NCI-H1105 treated with DMSO at 0.1 percent for 48 hours (cell line): ENCODE measurements around the gene CCNK.

Source experiments
- DNase-seq: peaks from one replicate; lab custom pipeline; 2025; lab: John Stamatoyannopoulos, UW

CCNK gene

GRCh38 chr14:99519931-99520421, 38.8 kb downstream of the CCNK start:
- no peak for DNase-seq

GRCh38 chr14:99520571-99521081, 39.4 kb downstream of the CCNK start:
- DNase-seq = no peak

- DNase-seq = no peak
These were observed 40.2 kb downstream of the CCNK start for GRCh38 chr14:99521176-99522024.

GRCh38 chr14:99522025-99522401, 40.8 kb downstream of the CCNK start:
- no peak for DNase-seq

- DNase-seq = no peak
These were observed 41.3 kb downstream of the CCNK start for GRCh38 chr14:99522457-99522891.

- no peak for DNase-seq
These were observed 41.9 kb downstream of the CCNK start for GRCh38 chr14:99522934-99523703.

GRCh38 chr14:99523704-99524055, 42.5 kb downstream of the CCNK start:
- DNase-seq = no peak

- DNase-seq = no peak
These were observed 43.0 kb downstream of the CCNK start for GRCh38 chr14:99524091-99524661.

GRCh38 chr14:99524804-99525698, 43.8 kb downstream of the CCNK start:
- no peak for DNase-seq

GRCh38 chr14:99525699-99526080, 44.5 kb downstream of the CCNK start:
- DNase-seq = no peak

GRCh38 chr14:99527026-99527425, 45.8 kb downstream of the CCNK start:
- no peak for DNase-seq

GRCh38 chr14:99527427-99528076, 46.3 kb downstream of the CCNK start:
- DNase-seq = no peak

- no peak for DNase-seq
These were observed 48.7 kb downstream of the CCNK start for GRCh38 chr14:99529899-99530298.

- DNase-seq = no peak
These were observed 49.4 kb downstream of the CCNK start for GRCh38 chr14:99530407-99531155.

- no peak for DNase-seq
These were observed 50.3 kb downstream of the CCNK start for GRCh38 chr14:99531251-99532096.

GRCh38 chr14:99532310-99532709, 51.1 kb downstream of the CCNK start:
- no peak for DNase-seq

GRCh38 chr14:99534333-99534732, 53.1 kb downstream of the CCNK start:
- DNase-seq = no peak

- DNase-seq = no peak
These were observed 53.7 kb downstream of the CCNK start for GRCh38 chr14:99534863-99535262.

- DNase-seq = no peak
These were observed 54.2 kb downstream of the CCNK start for GRCh38 chr14:99535448-99535847.
